GM12892 (cell line): Measurements from ENCODE around the gene CIB4.

ENCODE experiments used
- POLR2A ChIP-seq: IDR thresholded peaks from 2 replicates; pipeline ENCODE4 v1.6.1; 2011; ENCODE audit warnings: low read depth, low read length, control low read depth
- POLR2AphosphoS5 ChIP-seq: IDR thresholded peaks from 2 replicates; pipeline ENCODE4 v1.6.1; 2011; ENCODE audit warnings: low read depth, low read length, control low read depth
- TAF1 ChIP-seq: IDR thresholded peaks from 2 replicates; pipeline ENCODE4 v1.6.1; 2011; ENCODE audit warnings: low read depth, mild to moderate bottlenecking, control low read depth, low read length, borderline replicate concordance

DNA sequence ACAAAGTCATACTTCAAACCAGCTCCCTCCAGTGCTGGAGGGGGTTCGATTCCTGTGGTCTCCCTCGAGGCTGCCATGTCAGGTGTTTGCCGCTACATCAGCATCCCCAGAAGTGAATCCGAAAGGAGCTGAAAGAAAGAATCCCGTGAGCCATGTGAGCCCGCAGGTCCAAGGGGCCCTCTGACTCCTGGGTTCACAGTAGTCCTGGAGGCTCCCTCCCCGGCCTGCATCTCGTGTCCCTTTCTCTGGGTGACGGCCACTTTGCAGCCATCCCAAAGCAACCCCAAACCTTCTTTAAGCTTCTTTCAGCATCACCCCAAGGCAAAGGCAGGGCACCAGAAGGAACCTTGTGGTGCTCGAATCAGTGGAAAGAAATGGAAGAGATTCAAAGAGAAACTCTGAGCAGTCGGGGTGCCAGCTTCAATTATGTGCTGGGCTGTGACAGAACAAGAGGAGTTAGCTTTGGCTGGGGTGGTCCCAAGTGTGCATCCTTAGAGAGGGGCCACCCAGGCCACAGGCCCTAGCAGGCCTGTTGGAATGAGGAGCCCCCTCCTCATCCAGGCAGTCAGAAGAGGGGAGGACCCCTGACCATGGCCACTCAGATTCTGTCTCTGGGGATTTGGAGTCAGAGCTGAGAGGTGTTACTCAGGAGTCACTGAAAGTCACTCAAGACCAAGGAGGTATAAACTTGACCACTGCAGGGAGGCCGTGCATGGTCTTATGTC lies 59.7 kb downstream of the CIB4 start:
- TF ChIP-seq POLR2A (no peak), TAF1 (no peak), POLR2AphosphoS5 (no peak)
